K562 (cell line): ENCODE measurements around the gene DCXR. TPM values are rescaled to one million over a fixed set of nuclear protein-coding genes. Genes with fewer than 3 reads are reported as not detected.
A peak's percentile ranks its signal among the peaks of the same experiment; 100 is the strongest.

Experiments used
- ATAC-seq: fragments of 200-7000 bp; cut with Tn5 transposase; 3 replicates; pipeline ENCODE4 v1.9.1; 2020; ENCODE audit warnings: moderate library complexity
- BruUV-seq: library from RNA; stranded (reverse); fragments of 400-500 nt; replicated peaks from 2 replicates; lab custom pipeline; 2021; lab: Mats Ljungman, UMichigan
- CTCF ChIA-PET: fragments of 300-600 bp; formaldehyde crosslinking; extraction: SDS; loops from one replicate; lab custom pipeline; 2021; ENCODE audit warnings: low intra/inter-chr PET ratio; lab: Yijun Ruan, JAX
- POLR2A ChIA-PET: fragments of 300-600, 350-650 bp; sonication (Branson Sonifier 250); formaldehyde crosslinking; extraction: SDS; loops from one replicate; lab custom pipeline; 2021; ENCODE audit warnings: antibody characterized with exemption, inconsistent platforms; lab: Yijun Ruan, JAX
- DNase-seq, 4 experiments: peaks; one replicate each; pipeline versions ENCODE4 v3.0.0 to v3.0.0-alpha.2; 2011 to 2018; ENCODE audit warnings: low spot score in 3 of 4, mixed read lengths in 3 of 4; ENCODE audit errors: extremely low read depth in 1 of 4
- FAIRE-seq: peaks from 2 replicates; lab custom pipeline; 2011; peaks lifted over from hg19 to GRCh38; lab: Jason Lieb, UNC
- H2AFZ ChIP-seq: 2 replicates; pipeline ENCODE4 v1.6.0; 2011; ENCODE audit warnings: low read depth, low read length, control low read depth, inconsistent platforms
- H3K27ac ChIP-seq: fragments of 200-600 bp; 3 replicates; pipeline ENCODE4 v1.8.0; 2011; ENCODE audit warnings: low read depth, mild to moderate bottlenecking, control low read depth, inconsistent platforms, low read length, moderate library complexity, mixed read lengths; ENCODE audit errors: extremely low read depth
- H3K27me3 ChIP-seq, 2 experiments: fragments of 300-600 bp in 1 of 2; 2 replicates in 1 of 2; 3 replicates in 1 of 2; pipeline versions ENCODE4 v1.6.0 to v1.8.0; 2011; ENCODE audit warnings: inconsistent platforms in 2 of 2, low read length in 2 of 2, mild to moderate bottlenecking in 1 of 2, mixed read lengths in 1 of 2, moderate library complexity in 1 of 2; ENCODE audit not compliant: control insufficient read depth in 2 of 2, insufficient read depth in 2 of 2
- H3K36me3 ChIP-seq: fragments of 300-600 bp; 3 replicates; pipeline ENCODE4 v1.8.0; 2011; ENCODE audit warnings: mild to moderate bottlenecking, low read length, inconsistent platforms; ENCODE audit not compliant: control insufficient read depth, insufficient read depth
- H3K4me1 ChIP-seq, 2 experiments: fragments of 200-600 bp in 1 of 2; replicated peaks in 1 of 2; 2 replicates in 1 of 2; 3 replicates in 1 of 2; pipeline versions ENCODE4 v1.5.1 to v1.8.0; 2011; ENCODE audit warnings: inconsistent platforms in 2 of 2, low read length in 2 of 2, mild to moderate bottlenecking in 1 of 2, mixed read lengths in 1 of 2, moderate library complexity in 1 of 2; ENCODE audit not compliant: control insufficient read depth in 2 of 2, insufficient read depth in 2 of 2
- H3K4me2 ChIP-seq: 2 replicates; pipeline ENCODE4 v1.6.1; 2011; ENCODE audit warnings: low read length, control low read depth, inconsistent platforms, mixed read lengths; ENCODE audit not compliant: insufficient read depth
- H3K4me3 ChIP-seq: fragments of 200-600 bp; sonication (generic), shearing (Covaris generic); 2 replicates; pipeline ENCODE4 v1.5.1; 2016; ENCODE audit warnings: control low read depth, inconsistent platforms
- H3K79me2 ChIP-seq: fragments of 200-600 bp; 3 replicates; pipeline ENCODE4 v1.8.0; 2011; ENCODE audit warnings: low read length, inconsistent platforms; ENCODE audit not compliant: control insufficient read depth, insufficient read depth
- H3K9ac ChIP-seq, 2 experiments: 2 replicates each; pipeline versions ENCODE4 v1.6.0 to v1.6.1; 2011; ENCODE audit warnings: low read depth in 2 of 2, low read length in 2 of 2, control low read depth in 1 of 2, inconsistent platforms in 1 of 2, mild to moderate bottlenecking in 1 of 2, mixed read lengths in 1 of 2; ENCODE audit not compliant: insufficient read depth in 1 of 2
- H3K9me1 ChIP-seq: one replicate; pipeline ENCODE4 v1.6.0; 2011; ENCODE audit warnings: inconsistent platforms, mild to moderate bottlenecking, low read length, moderate library complexity; ENCODE audit not compliant: control insufficient read depth, insufficient read depth
- H3K9me3 ChIP-seq: replicated peaks from 2 replicates; pipeline ENCODE4 v1.5.1; 2011; ENCODE audit warnings: low read depth, low read length, inconsistent platforms; ENCODE audit not compliant: control insufficient read depth, insufficient read depth
- H4K20me1 ChIP-seq: replicated peaks from 2 replicates; pipeline ENCODE4 v1.6.1; 2011; ENCODE audit warnings: low read length, inconsistent platforms, mixed read lengths; ENCODE audit not compliant: control insufficient read depth, insufficient read depth
- FUS ChIP-seq: fragments of 200-400 bp; formaldehyde crosslinking; optimal IDR thresholded peaks from 2 replicates; pipeline ENCODE3; 2017; ENCODE audit warnings: low read depth, low read length
- POLR2G ChIP-seq: fragments of 200-400 bp; formaldehyde crosslinking; IDR thresholded peaks from 2 replicates; pipeline ENCODE4 v1.6.1; 2017; ENCODE audit warnings: low read depth, mild to moderate bottlenecking, antibody characterized with exemption, low read length, moderate library complexity
- SAFB ChIP-seq: fragments of 200-400 bp; formaldehyde crosslinking; IDR thresholded peaks from 2 replicates; pipeline ENCODE4 v1.6.1; 2017; ENCODE audit warnings: low read depth, low read length, borderline replicate concordance
- SFPQ ChIP-seq: fragments of 200-400 bp; formaldehyde crosslinking; IDR thresholded peaks from 2 replicates; pipeline ENCODE4 v1.6.1; 2017; ENCODE audit warnings: mild to moderate bottlenecking, low read depth, low read length, moderate library complexity
- ZBTB26 ChIP-seq: fragments of 450-650 bp; formaldehyde crosslinking; IDR thresholded peaks from 2 replicates; pipeline ENCODE4 v1.4.0; 2022; ENCODE audit warnings: missing genetic modification characterization
- WGBS: fragments of 100-300 bp; shearing (Covaris generic); methylation state at CpG from one replicate; pipeline ENCODE4 v1.1.6; 2016; ENCODE audit warnings: low coverage, mixed read lengths; ENCODE audit not compliant: insufficient coverage; ENCODE audit errors: missing lambda C conversion rate; 5-methylcytosine and 5-hydroxymethylcytosine counted together
- in situ Hi-C: fragments of 300-500 bp; cut with MboI; formaldehyde crosslinking; loops from 4 replicates; pipeline ENCODE4 v1.15.0; 2018; ENCODE audit warnings: inconsistent platforms, mixed read lengths
- intact Hi-C: fragments of 100-400 bp; cut with micrococcal nuclease; formaldehyde crosslinking; loops from 2 replicates; pipeline ENCODE4 v1.14.2; 2022
- polyA plus RNA-seq, 8 experiments: library from polyadenylated mRNA; depleted of rRNA in 4 of 8; stranded (reverse) in 5 of 8; unstranded in 3 of 8; fragments of >200 nt; fragmentation: Nextera tagmentation in 2 of 8; fragmentation: Illumina TruSeq in 1 of 8; extraction: Ambion mirVana in 2 of 8; extraction: Trizol in 1 of 8; gene quantifications; 2 replicates each; pipeline versions ENCODE4 v1.2.1 to v1.2.3, GENCODE V29; 2011 to 2014; ENCODE audit warnings: inconsistent platforms in 1 of 8, missing spikeins in 1 of 8
- total RNA-seq, 7 experiments: library from RNA; depleted of rRNA in 6 of 7; stranded (reverse); fragments of >200 nt in 6 of 7; fragmentation: Illumina TruSeq in 2 of 7; extraction: Trizol in 2 of 7; gene quantifications; 2 replicates each; pipeline versions ENCODE4 v1.2.1 to v1.2.3, GENCODE V29; 2011 to 2021; ENCODE audit warnings: low replicate concordance in 1 of 7

DCXR gene
- total and polyA plus RNA-seq, 9 of the 15 experiments (the other 6 are each of a cell fraction or from before 2014, with no cell fraction given), result 21.3 to 274 (median 156) TPM

- BruUV-seq, result no TSS peak
Measured at GRCh38 chr17:82014432-82014831, 23.1 kb downstream of the DCXR start.

More at GRCh38 chr17:82014432-82014831, 23.1 kb downstream of the DCXR start:
- POLR2A ChIA-PET, result interaction anchor here (0.6 kb wide), 2 partner anchors 116 to 804 kb away, joined by 3 read pairs; no protein-coding TSS in a partner anchor
- TF ChIP-seq SFPQ (no peak), SAFB (no peak), FUS (no peak), ZBTB26 (CRISPR knock-in tag) (no peak), POLR2G (0 out of 2 replicates have a peak, but pooled peaks have one; percentile 26)
- TF ChIP-seq, all 486 proteins: peak for 1
- H3K4me1 ChIP-seq, result peaks cover 0 to 87% of the 10 kb centered on the region in 2 experiments; a peak in 3 of 5 replicates
- WGBS, result 67% methylated on average over 11 of the region's 23 CpGs
- CTCF ChIA-PET, result no interaction called here
- intact Hi-C loops, result no loop called here
- H4K20me1 ChIP-seq, result no peaks in the 10 kb centered on the region
- no peaks in the 10 kb centered on the region for H3K27me3 ChIP-seq
- no peaks in the 10 kb centered on the region for H3K9me3 ChIP-seq
- no peak overlapping the region for H3K4me2 ChIP-seq
- no peak overlapping the region for H3K4me3 ChIP-seq
- no peak for FAIRE-seq
- H2AFZ ChIP-seq, result no peak overlapping the region
- no peak overlapping the region for H3K27ac ChIP-seq
- in situ Hi-C loops, result no loop called here
- ATAC-seq, result no peak
- no peak for DNase-seq
- no peaks in the 10 kb centered on the region for H3K79me2 ChIP-seq
- H3K9ac ChIP-seq, result no peak overlapping the region; a peak in 1 of 4 replicates
- H3K9me1 ChIP-seq, result no peaks in the 10 kb centered on the region
- peaks cover 16% of the 10 kb centered on the region; the same call in 1 of the 3 replicates for H3K36me3 ChIP-seq
